Measurements from ENCODE around the gene BCAN.

BCAN gene

DNA sequence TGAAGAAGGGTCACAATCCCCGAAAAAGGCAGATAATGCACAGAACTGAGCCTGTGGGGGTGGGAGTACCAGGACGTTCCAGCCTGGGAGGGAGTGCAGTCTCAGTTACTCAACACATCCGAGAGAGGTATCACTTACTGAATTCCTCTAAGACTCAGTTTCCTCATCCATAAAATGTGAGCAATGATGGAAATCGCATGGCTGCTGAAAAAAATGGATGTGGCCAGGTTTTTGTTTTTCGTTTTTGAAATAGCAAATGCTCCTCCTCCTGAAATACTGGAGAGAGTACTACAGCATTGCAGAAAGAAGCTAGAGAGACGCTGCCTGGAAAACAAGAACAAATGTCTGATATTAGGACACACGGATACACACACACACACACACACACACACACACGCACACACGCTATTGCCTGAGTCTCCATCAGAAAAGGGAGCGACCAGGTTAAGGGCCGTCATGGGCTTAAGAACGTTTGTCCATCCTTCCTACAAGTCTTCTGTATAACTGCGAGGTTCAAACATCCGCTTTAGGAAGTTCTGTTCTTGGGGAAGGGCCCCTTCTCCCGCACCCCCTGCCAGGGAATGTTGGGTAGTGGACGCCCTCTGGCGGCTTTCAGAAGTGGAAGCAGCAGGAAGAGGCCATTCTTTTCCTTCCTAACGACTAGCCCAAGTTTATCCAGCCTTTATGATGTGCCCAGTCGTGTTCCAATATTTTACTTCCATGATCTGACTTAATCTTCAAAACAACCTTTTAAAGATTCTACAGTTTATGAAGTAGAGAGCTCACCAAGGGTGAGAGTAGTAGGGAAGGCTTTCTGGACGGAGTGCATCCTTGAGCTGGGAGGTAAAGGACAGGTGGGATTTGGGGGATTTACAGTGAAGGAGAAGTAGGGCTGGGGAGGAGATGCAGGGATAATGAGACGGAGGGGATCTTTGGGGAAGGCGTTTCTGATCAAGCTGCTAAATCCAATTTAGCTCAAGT lies 36.0 kb downstream of the BCAN start:
- DNase-seq = peak; percentile 60 to 74

DNA sequence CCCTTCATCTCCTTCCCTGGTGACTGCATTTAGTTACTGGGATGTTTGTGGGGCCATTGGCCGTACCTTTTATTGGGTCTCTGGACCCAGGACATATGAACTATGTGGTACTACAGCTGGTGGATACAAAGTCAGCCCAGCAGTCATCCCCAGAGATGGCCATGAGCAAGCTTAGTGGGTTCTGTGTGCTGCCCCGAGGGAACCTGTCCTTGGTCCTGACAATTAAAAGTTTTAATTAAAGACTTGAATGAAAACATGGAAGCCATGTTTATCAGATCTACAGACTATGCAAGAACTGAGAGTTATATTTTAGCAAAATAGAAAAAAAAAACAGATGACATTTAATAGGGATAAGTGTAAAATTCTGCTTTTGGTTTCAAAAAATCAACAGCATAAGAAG lies 38.1 kb downstream of the BCAN start:
- DNase-seq = no peak

- DNase-seq = no peak
Observed at GRCh38 chr1:156681196-156681960, 39.5 kb downstream of the BCAN start.

DNA sequence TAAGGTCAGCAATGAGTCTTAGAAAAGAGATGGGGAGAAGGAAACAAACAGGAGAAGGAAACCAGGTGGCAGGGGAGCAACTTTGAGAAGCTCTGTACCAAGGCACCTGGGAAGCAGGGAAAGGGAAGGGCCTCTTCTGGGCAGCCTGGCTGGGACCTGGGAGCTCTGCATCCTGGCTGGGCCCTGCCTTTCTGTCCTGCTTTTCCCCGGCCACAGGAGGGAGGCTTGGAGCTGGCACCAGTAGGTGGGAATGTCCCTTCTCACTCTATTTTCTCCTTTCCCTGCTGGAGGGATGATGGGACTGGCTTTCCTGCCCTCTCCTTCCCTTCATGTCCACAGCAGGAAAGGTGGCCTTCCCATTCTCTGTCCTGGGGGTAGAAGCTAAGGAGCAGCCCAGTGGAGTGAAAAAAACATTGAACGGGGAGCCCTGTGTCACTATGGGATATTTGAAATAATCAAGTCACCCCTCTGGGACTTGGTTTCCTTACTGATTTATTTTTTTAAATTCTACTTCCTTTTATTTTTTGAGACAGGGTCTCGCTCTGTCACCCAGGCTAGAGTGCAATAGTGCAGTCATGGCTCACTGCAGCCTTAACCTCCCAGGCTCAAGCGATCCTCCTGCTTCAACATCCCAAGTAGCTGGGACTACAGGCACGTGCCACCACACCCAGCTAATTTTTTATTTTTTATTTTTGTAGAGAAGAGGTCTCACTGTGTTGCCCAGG lies 40.4 kb downstream of the BCAN start:
- DNase-seq = no peak

GRCh38 chr1:156684227-156684782 lies 42.4 kb downstream of the BCAN start:
- DNase-seq = no peak

GRCh38 chr1:156689035-156689952 lies 47.4 kb downstream of the BCAN start:
- DNase-seq = peak; percentile 76 to 91

GRCh38 chr1:156689953-156690674 lies 48.2 kb downstream of the BCAN start:
- no peak for DNase-seq

- no peak for DNase-seq
Observed at GRCh38 chr1:156690675-156691036, 48.7 kb downstream of the BCAN start.

DNA sequence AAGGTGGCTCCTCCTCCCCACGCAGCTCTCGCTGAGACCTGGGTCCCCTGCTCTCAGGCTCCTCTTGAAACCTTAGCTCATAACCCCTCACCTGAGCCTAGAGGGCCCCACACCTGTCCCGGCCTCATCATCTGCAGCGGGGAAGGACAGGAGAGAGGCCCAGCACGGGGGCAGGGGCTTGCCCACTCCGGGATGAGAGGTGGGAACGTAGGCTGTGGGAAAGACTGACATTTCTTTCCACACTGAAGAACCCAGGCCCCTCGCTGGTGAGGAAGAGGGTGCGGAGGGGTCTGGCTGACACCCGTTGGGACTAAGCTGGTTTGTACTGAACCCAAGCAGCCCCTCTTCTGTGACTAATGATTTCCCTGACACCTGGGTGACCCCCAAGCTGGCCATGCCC lies 49.3 kb downstream of the BCAN start:
- DNase-seq = no peak

GRCh38 chr1:156691665-156692440 lies 49.9 kb downstream of the BCAN start:
- DNase-seq = no peak

DNA sequence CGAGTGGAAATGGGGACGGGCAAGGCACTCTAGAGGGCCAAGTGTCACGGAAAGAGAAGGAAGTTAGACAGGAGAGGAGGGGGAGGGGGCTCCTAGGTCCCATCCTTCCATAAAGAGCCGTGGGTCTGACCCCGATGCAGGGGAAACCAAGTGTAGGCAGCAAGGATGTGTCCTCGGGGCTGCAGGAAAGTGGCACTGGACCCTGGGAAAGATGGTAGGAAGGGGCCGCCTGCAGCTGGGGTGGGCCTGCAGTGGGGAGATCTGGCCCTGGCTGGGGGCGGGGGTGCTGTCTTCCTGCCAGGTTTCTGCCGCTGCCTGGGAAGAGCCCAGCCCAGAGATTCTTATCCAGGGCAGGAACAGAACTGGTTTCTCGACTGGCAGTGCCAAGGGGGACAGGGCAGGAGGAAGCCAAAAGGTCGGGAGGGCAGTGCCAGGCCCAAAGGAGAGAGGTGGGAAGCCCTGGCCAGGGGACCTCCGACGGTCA lies 50.6 kb downstream of the BCAN start:
- no peak for DNase-seq

DNA sequence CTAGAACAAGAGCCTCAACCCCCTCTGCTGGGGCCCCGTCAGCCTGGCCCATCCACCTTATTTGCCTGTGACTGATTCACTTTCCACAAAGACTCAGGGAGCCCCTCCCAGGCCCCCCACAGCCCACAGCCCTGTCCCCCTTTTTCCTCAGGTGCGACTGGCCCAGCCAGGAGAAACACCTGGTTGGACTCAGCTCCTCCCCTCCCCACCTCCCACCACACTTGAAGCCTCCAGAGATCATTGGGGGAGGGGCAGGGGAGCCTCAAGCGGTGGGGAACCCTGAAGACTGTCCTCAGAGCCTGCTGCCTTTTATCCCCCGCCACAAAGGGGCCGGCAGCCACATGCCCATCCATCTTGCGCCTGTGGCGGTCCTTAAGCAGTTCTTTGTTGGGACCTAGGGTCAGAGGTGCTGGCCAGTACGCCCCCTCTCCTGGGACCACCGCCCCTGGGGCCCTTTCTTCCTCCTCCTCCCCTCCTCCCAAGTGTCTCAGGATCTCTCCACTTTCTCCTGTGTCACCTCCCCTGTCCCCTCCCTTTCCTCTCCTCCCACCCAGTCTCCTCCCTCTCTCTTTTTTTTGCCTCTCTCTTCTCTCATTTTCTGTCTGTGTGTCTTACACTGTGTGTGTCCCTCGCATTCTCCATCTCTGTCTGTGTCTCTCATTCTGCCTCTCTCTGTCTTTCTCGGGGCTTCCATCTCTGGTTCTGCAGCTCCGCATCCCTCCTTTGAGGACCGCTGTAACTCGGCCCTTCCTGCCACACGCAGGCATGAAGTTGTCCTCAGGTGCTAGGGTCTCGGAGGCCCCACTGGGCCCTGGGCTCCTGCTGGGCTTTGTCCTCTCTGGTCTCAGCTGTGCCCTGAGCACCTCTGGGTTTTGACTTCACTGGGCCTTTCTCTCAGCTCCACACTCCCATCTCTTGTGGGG lies 51.3 kb downstream of the BCAN start:
- peak; percentile 98 to 99 for DNase-seq

- DNase-seq = no peak
Observed at GRCh38 chr1:156693848-156694689, 52.2 kb downstream of the BCAN start.

DNA sequence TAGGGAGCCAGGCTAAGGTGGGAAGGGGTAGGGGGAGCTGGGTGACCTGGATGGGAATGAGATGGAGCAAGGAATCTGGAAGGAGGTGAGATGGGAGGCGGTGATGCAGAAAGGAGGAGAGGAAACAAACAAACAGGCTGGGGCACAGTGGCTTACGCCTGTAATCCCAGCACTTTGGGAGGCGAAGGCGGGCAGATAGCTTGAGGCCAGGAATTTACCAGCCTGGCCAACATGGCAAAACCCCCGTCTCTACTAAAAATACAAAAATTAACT lies 52.7 kb downstream of the BCAN start:
- no peak for DNase-seq

DNA sequence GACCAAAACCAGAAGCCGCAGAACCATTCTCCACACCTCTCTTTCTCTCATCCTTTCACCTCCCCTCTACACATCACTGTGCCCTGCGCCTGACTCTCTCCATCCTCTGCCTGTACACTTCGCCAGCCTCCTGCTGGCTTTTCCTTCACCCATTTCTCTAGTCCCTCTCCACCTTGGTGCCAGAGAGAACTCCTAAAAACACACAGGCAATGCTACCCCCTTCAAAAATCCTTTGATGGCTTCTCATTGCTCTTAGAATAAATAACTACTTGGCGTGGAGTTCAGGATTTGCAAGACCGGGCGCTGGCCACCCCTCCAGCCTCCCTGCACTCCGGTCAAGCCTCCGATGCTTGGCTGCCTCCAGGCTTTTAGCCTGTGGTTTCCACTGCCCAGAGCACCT lies 54.8 kb downstream of the BCAN start:
- DNase-seq = peak in 1 of 2 experiments; percentile 82

GRCh38 chr1:156697481-156697880 lies 55.6 kb downstream of the BCAN start:
- peak; percentile 96 to 98 for DNase-seq

DNA sequence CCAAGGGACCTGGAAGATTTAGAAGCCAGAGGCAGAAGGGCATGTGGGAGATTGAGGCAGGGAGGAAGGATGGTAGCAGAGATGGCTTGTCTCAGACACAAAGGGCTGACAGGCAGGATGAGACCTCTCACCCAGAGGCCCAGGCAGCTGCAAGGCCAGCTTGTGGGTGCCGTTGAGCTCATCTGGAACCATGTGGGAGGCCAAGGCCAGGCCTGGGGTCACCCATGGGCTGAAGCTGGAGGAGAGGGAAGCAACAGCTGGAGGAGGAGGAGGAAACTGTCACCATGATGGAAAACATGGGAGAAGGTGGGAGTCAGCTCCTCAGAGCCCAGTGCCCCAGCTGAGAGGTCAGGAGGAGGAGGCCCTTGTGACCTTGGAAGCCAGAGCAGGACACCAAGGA lies 57.1 kb downstream of the BCAN start:
- DNase-seq = no peak
